CD4-positive, alpha-beta T cell treated with Interleukin-15 for 4 hours (primary cell): ENCODE measurements around the gene AGPAT4.
"Not testable (repeated sequence)": the region's sequence is repeated elsewhere in the genome, so short reads cannot be mapped to it uniquely, and the experiment has no call there.

Source experiments
- DNase-seq: peaks from one replicate; pipeline ENCODE4 v3.0.0-alpha.2; 2020; ENCODE audit warnings: low spot score

Gene AGPAT4

GRCh38 chr6:161200610-161201370 lies 73.1 kb downstream of the AGPAT4 start:
- DNase-seq: no peak

GRCh38 chr6:161199850-161200249 lies 74.0 kb downstream of the AGPAT4 start:
- DNase-seq: no peak

- DNase-seq: no peak
Measured at GRCh38 chr6:161198783-161199460, 74.9 kb downstream of the AGPAT4 start.

GRCh38 chr6:161198176-161198575 lies 75.7 kb downstream of the AGPAT4 start:
- DNase-seq: no peak

GRCh38 chr6:161195386-161195785 lies 78.5 kb downstream of the AGPAT4 start:
- no peak for DNase-seq

GRCh38 chr6:161194374-161194773 lies 79.5 kb downstream of the AGPAT4 start:
- no peak for DNase-seq

- DNase-seq: no peak
Measured at GRCh38 chr6:161192636-161193411, 81.0 kb downstream of the AGPAT4 start.

- DNase-seq: no peak
Measured at GRCh38 chr6:161191671-161192070, 82.2 kb downstream of the AGPAT4 start.

GRCh38 chr6:161191007-161191406 lies 82.9 kb downstream of the AGPAT4 start:
- no peak for DNase-seq

GRCh38 chr6:161189891-161190290 lies 84.0 kb downstream of the AGPAT4 start:
- DNase-seq: no peak

GRCh38 chr6:161188547-161189465 lies 85.1 kb downstream of the AGPAT4 start:
- no peak for DNase-seq

- DNase-seq: no peak
Measured at GRCh38 chr6:161186173-161186769, 87.6 kb downstream of the AGPAT4 start.

- no peak for DNase-seq
Measured at GRCh38 chr6:161181121-161181520, 92.7 kb downstream of the AGPAT4 start.

- DNase-seq: not testable (repeated sequence)
Measured at GRCh38 chr6:161178155-161178554, 95.7 kb downstream of the AGPAT4 start.

GRCh38 chr6:161176428-161176827 lies 97.4 kb downstream of the AGPAT4 start:
- not testable (repeated sequence) for DNase-seq

- DNase-seq: not testable (repeated sequence)
Measured at GRCh38 chr6:161172769-161173168, 101.1 kb downstream of the AGPAT4 start.

GRCh38 chr6:161171207-161171606 lies 102.7 kb downstream of the AGPAT4 start:
- no peak for DNase-seq

GRCh38 chr6:161169696-161170095 lies 104.2 kb downstream of the AGPAT4 start:
- DNase-seq: no peak

GRCh38 chr6:161169035-161169434 lies 104.8 kb downstream of the AGPAT4 start:
- DNase-seq: no peak

- no peak for DNase-seq
Measured at GRCh38 chr6:161168281-161168891, 105.5 kb downstream of the AGPAT4 start.

GRCh38 chr6:161166677-161167076 lies 107.2 kb downstream of the AGPAT4 start:
- DNase-seq: no peak
